RWPE1 (cell line): Measurements from ENCODE around the gene RIC8A.
"Not testable (repeated sequence)": the region's sequence is repeated elsewhere in the genome, so short reads cannot be mapped to it uniquely, and the experiment has no call there.

Experiments used
- CTCF ChIA-PET: fragments of 350-600 bp; sonication (Branson Sonifier 250); formaldehyde crosslinking; extraction: SDS; loops from one replicate; lab custom pipeline; 2021; lab: Yijun Ruan, JAX
- POLR2A ChIA-PET: fragments of 400-600 bp; formaldehyde crosslinking; extraction: SDS; loops from one replicate; lab custom pipeline; 2020; ENCODE audit warnings: antibody characterized with exemption; ENCODE audit not compliant: low non-redundant PET; lab: Yijun Ruan, JAX
- DNase-seq: peaks from one replicate; pipeline ENCODE4 v3.0.0; 2012; ENCODE audit warnings: low spot score
- H3K27ac ChIP-seq: fragments of 450-650 bp; 2 replicates; pipeline ENCODE4 v1.5.1; 2017
- CTCF ChIP-seq: fragments of 450-650 bp; conservative IDR thresholded peaks from 2 replicates; pipeline ENCODE4 v1.5.1; 2017; ENCODE audit warnings: low read depth, mild to moderate bottlenecking

Gene RIC8A

GRCh38 chr11:235609-235996 lies 28.1 kb downstream of the RIC8A start:
- H3K27ac ChIP-seq = peak overlapping the region; percentile 94
- DNase-seq = peak; percentile 24
- no peak for TF ChIP-seq CTCF
- ChIA-PET POLR2A (interaction anchor here (0.7 kb wide), 1 partner anchor 31 kb away, joined by 3 read pairs; no protein-coding TSS in a partner anchor), CTCF (no interaction called here)

- CTCF ChIA-PET = interaction anchor here (1.3 kb wide), 1 partner anchor 15 kb away, joined by 5 read pairs; no protein-coding TSS in a partner anchor
- peak within 1 kb of the TSS; percentile 94 for H3K27ac ChIP-seq
- POLR2A ChIA-PET = interaction anchor here (0.7 to 1.1 kb wide), 2 partner anchors 29 to 31 kb away, joined by 3 read pairs; partner anchors contain the start of genes BET1L and RIC8A
- peak; percentile 92 for DNase-seq
- no peak for TF ChIP-seq CTCF
These were observed 28.7 kb downstream of the RIC8A start, which contains the start of gene SIRT3 for GRCh38 chr11:235997-236773. TSS of gene SIRT3 (minus strand) at chr11:236342. CDS start at chr11:236328, 14 bp downstream.

- ChIA-PET POLR2A (interaction anchor here (1.1 kb wide), 1 partner anchor 30 kb away, joined by 3 read pairs; the partner anchor contains the start of genes BET1L and RIC8A), CTCF (interaction anchor here (0.7 to 1.3 kb wide), 4 partner anchors 14 to 127 kb away, joined by 3 to 5 read pairs (median 4); partner anchors contain the start of gene IFITM2)
- DNase-seq = peak; percentile 87
- peak within 1 kb of the TSS; percentile 94 for H3K27ac ChIP-seq
- no peak for TF ChIP-seq CTCF
These were observed 29.6 kb downstream of the RIC8A start, which contains the start of gene PSMD13 for GRCh38 chr11:236774-237767. TSS of gene PSMD13 (plus strand) at chr11:236976. CDS start at chr11:237050, 74 bp downstream.

DNA sequence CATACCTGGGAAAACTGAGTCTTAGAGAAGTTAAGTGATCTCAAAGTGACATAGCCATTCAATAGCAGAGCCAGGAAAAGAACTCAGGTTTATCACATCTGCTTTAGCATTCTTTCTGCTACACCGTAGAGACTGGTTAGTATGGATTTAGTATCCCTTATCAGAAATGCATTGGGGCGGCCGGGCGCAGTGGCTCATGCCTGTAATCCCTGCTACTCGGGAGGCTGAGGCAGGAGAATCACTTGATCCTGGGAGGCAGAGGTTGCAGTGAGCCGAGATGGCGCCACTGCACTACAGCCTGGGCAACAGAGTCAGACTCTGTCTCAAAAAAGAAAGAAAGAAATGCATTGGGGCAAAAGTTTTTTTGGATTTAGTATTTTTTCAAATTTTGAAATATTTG lies 30.8 kb downstream of the RIC8A start:
- POLR2A ChIA-PET, CTCF ChIA-PET, H3K27ac ChIP-seq, DNase-seq: not testable (repeated sequence)

DNA sequence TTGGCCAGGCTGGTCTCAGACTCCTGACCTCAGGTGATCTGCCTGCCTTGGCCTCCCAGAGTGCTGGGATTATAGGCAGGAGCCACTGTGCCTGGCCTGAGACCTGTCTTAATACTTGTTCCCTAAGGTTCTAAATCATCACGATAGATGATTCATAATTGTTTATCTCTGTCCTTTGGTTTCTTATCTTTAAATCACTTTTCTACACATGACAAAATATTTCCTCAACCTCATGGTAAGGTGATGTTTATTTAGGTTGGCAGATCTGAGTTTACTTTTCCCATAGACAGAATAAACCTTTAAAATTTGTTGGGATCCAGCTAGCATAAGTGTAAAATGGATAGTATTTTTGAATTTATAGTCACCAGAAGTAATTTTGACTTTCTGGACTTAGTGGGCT lies 32.8 kb downstream of the RIC8A start:
- CTCF ChIA-PET = no interaction called here

GRCh38 chr11:241634-242033 lies 34.1 kb downstream of the RIC8A start:
- ChIA-PET CTCF (no interaction called here), POLR2A (no interaction called here)
- no peak for DNase-seq
- no peak for TF ChIP-seq CTCF
- no peak overlapping the region for H3K27ac ChIP-seq

More for the DNA sequence above, 32.8 kb downstream of the RIC8A start:
- POLR2A ChIA-PET = no interaction called here
- DNase-seq = no peak
- no peak overlapping the region for H3K27ac ChIP-seq
- no peak for TF ChIP-seq CTCF
